OCI-LY3 (cell line): ENCODE measurements around the gene AKAP1.

Experiments used
- EZH2phosphoT487 ChIP-seq: fragments of 200-600 bp; shearing (Covaris generic); IDR thresholded peaks from 2 replicates; pipeline ENCODE4 v1.6.1; 2018; ENCODE audit warnings: antibody characterized with exemption, mixed run types, low read depth
- TF ChIP-seq, protein P1 (sequence below): fragments of 200-600, 300-600 bp; sonication (generic); IDR thresholded peaks from 2 replicates; pipeline ENCODE4 v1.5.1; 2014; ENCODE audit warnings: antibody characterized with exemption, low read length, low read depth

DNA sequence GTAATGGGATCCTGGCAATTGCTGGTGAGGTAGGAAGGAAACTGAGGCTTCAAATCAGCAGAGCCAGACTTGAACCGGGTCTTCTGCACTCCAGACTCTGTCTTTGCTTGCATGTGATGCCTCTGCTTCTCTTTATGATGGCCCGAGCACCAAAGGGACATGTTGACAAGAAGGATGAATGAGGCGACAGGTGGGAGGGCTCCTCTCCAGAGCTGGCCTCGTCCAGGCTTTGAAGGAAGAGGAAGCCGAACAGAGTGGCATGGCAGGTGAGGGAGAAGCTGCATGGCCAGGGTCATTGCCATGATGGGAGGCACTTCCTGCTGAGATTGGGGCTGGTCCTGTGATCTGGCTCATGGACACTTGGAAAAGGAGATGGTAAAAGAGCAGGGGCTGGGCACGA lies 40.8 kb downstream of the AKAP1 start:
- TF ChIP-seq, protein P1, sequence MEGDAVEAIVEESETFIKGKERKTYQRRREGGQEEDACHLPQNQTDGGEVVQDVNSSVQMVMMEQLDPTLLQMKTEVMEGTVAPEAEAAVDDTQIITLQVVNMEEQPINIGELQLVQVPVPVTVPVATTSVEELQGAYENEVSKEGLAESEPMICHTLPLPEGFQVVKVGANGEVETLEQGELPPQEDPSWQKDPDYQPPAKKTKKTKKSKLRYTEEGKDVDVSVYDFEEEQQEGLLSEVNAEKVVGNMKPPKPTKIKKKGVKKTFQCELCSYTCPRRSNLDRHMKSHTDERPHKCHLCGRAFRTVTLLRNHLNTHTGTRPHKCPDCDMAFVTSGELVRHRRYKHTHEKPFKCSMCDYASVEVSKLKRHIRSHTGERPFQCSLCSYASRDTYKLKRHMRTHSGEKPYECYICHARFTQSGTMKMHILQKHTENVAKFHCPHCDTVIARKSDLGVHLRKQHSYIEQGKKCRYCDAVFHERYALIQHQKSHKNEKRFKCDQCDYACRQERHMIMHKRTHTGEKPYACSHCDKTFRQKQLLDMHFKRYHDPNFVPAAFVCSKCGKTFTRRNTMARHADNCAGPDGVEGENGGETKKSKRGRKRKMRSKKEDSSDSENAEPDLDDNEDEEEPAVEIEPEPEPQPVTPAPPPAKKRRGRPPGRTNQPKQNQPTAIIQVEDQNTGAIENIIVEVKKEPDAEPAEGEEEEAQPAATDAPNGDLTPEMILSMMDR = no peak
- TF ChIP-seq EZH2phosphoT487 = no peak
